PC-3 (cell line): ENCODE data around the gene DGKI. TPM values are rescaled to one million over a fixed set of nuclear protein-coding genes. Genes with fewer than 3 reads are reported as not detected.

Experiments
- ATAC-seq: fragments of 200-7000 bp; cut with Tn5 transposase; 2 replicates; pipeline ENCODE4 v1.9.1; 2020; ENCODE audit warnings: mild to moderate bottlenecking, moderate library complexity
- BruUV-seq: library from RNA; stranded (reverse); fragments of 400-500 nt; replicated peaks from 2 replicates; lab custom pipeline; 2021; lab: Mats Ljungman, UMichigan
- CTCF ChIA-PET: fragments of 300-600 bp; sonication (Branson Sonifier 250); formaldehyde crosslinking; loops from one replicate; lab custom pipeline; 2022; ENCODE audit warnings: antibody characterized with exemption; lab: Charles Lee
- POLR2A ChIA-PET: fragments of 300-600 bp; sonication (Branson Sonifier 250); formaldehyde crosslinking; loops from one replicate; lab custom pipeline; 2022; ENCODE audit warnings: antibody characterized with exemption; ENCODE audit not compliant: unreplicated experiment; lab: Charles Lee
- DNase-seq: peaks from one replicate; pipeline ENCODE4 v3.0.0-alpha.2; 2015
- H2AFZ ChIP-seq: fragments of 300-600 bp; sonication (generic); 2 replicates; pipeline ENCODE4 v1.6.0; 2016; ENCODE audit warnings: antibody characterized with exemption, low read length
- H3F3A ChIP-seq: fragments of 300-600 bp; sonication (generic); one replicate; pipeline ENCODE4 v1.6.0; 2017; ENCODE audit warnings: antibody characterized with exemption, low read length, control low read depth, mild to moderate bottlenecking; ENCODE audit not compliant: unreplicated experiment
- H3K27ac ChIP-seq: fragments of 300-600 bp; sonication (generic); 2 replicates; pipeline ENCODE4 v1.5.1; 2016; ENCODE audit warnings: mild to moderate bottlenecking, low read length
- H3K27me3 ChIP-seq: fragments of 300-600 bp; sonication (generic); 2 replicates; pipeline ENCODE4 v1.6.1; 2016; ENCODE audit warnings: low read length, mixed read lengths
- H3K36me3 ChIP-seq: fragments of 300-600 bp; sonication (generic); 2 replicates; pipeline ENCODE4 v1.6.1; 2016; ENCODE audit warnings: low read depth, mixed run types, low read length, mixed read lengths
- H3K4me1 ChIP-seq: fragments of 300-600 bp; sonication (generic); 2 replicates; pipeline ENCODE4 v1.5.1; 2016; ENCODE audit warnings: low read length; ENCODE audit not compliant: insufficient read depth
- H3K4me2 ChIP-seq: fragments of 300-600 bp; sonication (generic); 2 replicates; pipeline ENCODE4 v1.6.0; 2016; ENCODE audit warnings: low read length
- H3K4me3 ChIP-seq: fragments of 300-600 bp; sonication (generic); 2 replicates; pipeline ENCODE4 v1.5.1; 2016; ENCODE audit warnings: mild to moderate bottlenecking, low read length, mixed read lengths
- H3K79me2 ChIP-seq: fragments of 300-600 bp; sonication (generic); 2 replicates; pipeline ENCODE4 v1.6.1; 2017; ENCODE audit warnings: low read length, mixed read lengths
- H3K9ac ChIP-seq: fragments of 300-600 bp; sonication (generic); 2 replicates; pipeline ENCODE4 v1.6.0; 2016; ENCODE audit warnings: mild to moderate bottlenecking, low read length
- H3K9me2 ChIP-seq: fragments of 300-600 bp; sonication (generic); replicated peaks from 2 replicates; pipeline ENCODE4 v1.6.1; 2016; ENCODE audit warnings: mixed run types, low read length, mixed read lengths
- H3K9me3 ChIP-seq: fragments of 300-600 bp; sonication (generic); 2 replicates; pipeline ENCODE4 v1.6.1; 2016; ENCODE audit warnings: low read length, mixed read lengths
- H4K20me1 ChIP-seq: fragments of 300-600 bp; sonication (generic); 2 replicates; pipeline ENCODE4 v1.6.1; 2016; ENCODE audit warnings: low read length, mixed read lengths
- CTCF ChIP-seq: fragments of 300-600 bp; sonication (generic); conservative IDR thresholded peaks from 2 replicates; pipeline ENCODE4 v1.5.1; 2017; ENCODE audit warnings: antibody characterized with exemption, low read depth, mild to moderate bottlenecking, low read length
- EZH2 ChIP-seq: fragments of 300-600 bp; sonication (generic); IDR thresholded peaks from one replicate; pipeline ENCODE4 v1.6.1; 2017; ENCODE audit warnings: antibody characterized with exemption, mild to moderate bottlenecking, low read length; ENCODE audit not compliant: unreplicated experiment
- EZH2phosphoT487 ChIP-seq: fragments of 300-600 bp; sonication (generic); IDR thresholded peaks from 2 replicates; pipeline ENCODE4 v1.6.1; 2018; ENCODE audit warnings: mild to moderate bottlenecking, antibody characterized with exemption, low read length, borderline replicate concordance
- intact Hi-C: fragments of 100-400 bp; cut with micrococcal nuclease; formaldehyde crosslinking; loops from 2 replicates; pipeline ENCODE4 v1.9.0; 2023
- total RNA-seq: library from RNA; depleted of rRNA; stranded (reverse); fragments of >200 nt; gene quantifications from 2 replicates; pipeline ENCODE4 v1.2.3, GENCODE V29; 2014

Gene DGKI
- total RNA-seq, 1 experiment from 2014 or later, result not detected

- DNase-seq (peak; percentile 62), ATAC-seq (peak; percentile 73)
- Histone ChIP-seq H4K20me1 (no peaks in the 10 kb centered on the region), H3K4me2 (peak overlapping the region; percentile 45), H3K36me3 (no peaks in the 10 kb centered on the region), H3K9ac (peak overlapping the region; percentile 43), H2AFZ (peak overlapping the region; percentile 73), H3K27ac (peak overlapping the region; percentile 61), H3K27me3 (no peaks in the 10 kb centered on the region), H3K9me2 (no peaks in the 10 kb centered on the region), H3K79me2 (no peaks in the 10 kb centered on the region), H3K4me3 (no peak overlapping the region), H3K4me1 (peaks cover 12% of the 10 kb centered on the region), H3F3A (no peaks in the 10 kb centered on the region), H3K9me3 (no peaks in the 10 kb centered on the region)
- TF ChIP-seq EZH2, result no peak
- TF ChIP-seq CTCF, result no peak
- TF ChIP-seq EZH2phosphoT487, result no peak
- ChIA-PET CTCF (interaction anchor here (0.7 kb wide), 1 partner anchor 1952 kb away, joined by 5 read pairs; no protein-coding TSS in a partner anchor), POLR2A (no interaction called here)
- intact Hi-C loops, result loop anchor here (5.0 kb wide), 2 partner anchors 1789 to 1919 kb away; no protein-coding TSS in a partner anchor
- no TSS peak for BruUV-seq
Measured at GRCh38 chr7:137591421-137591837, 255.3 kb downstream of the DGKI start.

GRCh38 chr7:137590756-137591305, 255.9 kb downstream of the DGKI start:
- intact Hi-C loops, result loop anchor here (5.0 kb wide), 2 partner anchors 1789 to 1919 kb away; no protein-coding TSS in a partner anchor
- Histone ChIP-seq H2AFZ (no peak overlapping the region), H3K36me3 (no peaks in the 10 kb centered on the region), H3K79me2 (no peaks in the 10 kb centered on the region), H3K9me2 (no peaks in the 10 kb centered on the region), H3K9ac (no peak overlapping the region), H3K4me1 (peaks cover 12% of the 10 kb centered on the region), H3K27ac (no peak overlapping the region), H4K20me1 (no peaks in the 10 kb centered on the region), H3K4me3 (no peak overlapping the region), H3F3A (no peaks in the 10 kb centered on the region), H3K9me3 (no peaks in the 10 kb centered on the region), H3K4me2 (no peak overlapping the region), H3K27me3 (no peaks in the 10 kb centered on the region)
- ChIA-PET CTCF (no interaction called here), POLR2A (no interaction called here)
- ATAC-seq (no peak), DNase-seq (no peak)
- TF ChIP-seq CTCF (no peak), EZH2phosphoT487 (no peak), EZH2 (no peak)
- BruUV-seq, result no TSS peak

- H4K20me1 ChIP-seq, result no peaks in the 10 kb centered on the region
- no peak overlapping the region for H3K4me3 ChIP-seq
- CTCF ChIA-PET, result no interaction called here
- H3K4me2 ChIP-seq, result no peak overlapping the region
- no peak for DNase-seq
- no peaks in the 10 kb centered on the region for H3F3A ChIP-seq
- no peaks in the 10 kb centered on the region for H3K9me3 ChIP-seq
- peaks cover 12% of the 10 kb centered on the region for H3K4me1 ChIP-seq
- POLR2A ChIA-PET, result no interaction called here
- intact Hi-C loops, result loop anchor here (5.0 kb wide), 2 partner anchors 1788 to 1918 kb away; no protein-coding TSS in a partner anchor
- BruUV-seq, result no TSS peak
- H3K27ac ChIP-seq, result no peak overlapping the region
- no peak for TF ChIP-seq EZH2
- no peak for TF ChIP-seq EZH2phosphoT487
- no peak for TF ChIP-seq CTCF
- no peak overlapping the region for H3K9ac ChIP-seq
- ATAC-seq, result no peak
- H3K27me3 ChIP-seq, result no peaks in the 10 kb centered on the region
- H2AFZ ChIP-seq, result no peak overlapping the region
- H3K36me3 ChIP-seq, result no peaks in the 10 kb centered on the region
- no peaks in the 10 kb centered on the region for H3K9me2 ChIP-seq
- no peaks in the 10 kb centered on the region for H3K79me2 ChIP-seq
Measured at GRCh38 chr7:137590071-137590755, 256.6 kb downstream of the DGKI start.
